A673 (cell line): Measurements from ENCODE around the gene FCER1G. TPM values are rescaled to one million over a fixed set of nuclear protein-coding genes. Genes with fewer than 3 reads are reported as not detected.
A peak's percentile ranks its signal among the peaks of the same experiment; 100 is the strongest.

Experiments
- BruUV-seq: library from RNA; stranded (reverse); fragments of 400-500 nt; replicated peaks from 2 replicates; lab custom pipeline; 2021; lab: Mats Ljungman, UMichigan
- CTCF ChIA-PET: fragments of 300-600 bp; sonication (Branson Sonifier 250); formaldehyde crosslinking; loops from one replicate; lab custom pipeline; 2022; ENCODE audit warnings: antibody characterized with exemption; lab: Charles Lee
- POLR2A ChIA-PET: fragments of 300-600 bp; sonication (Branson Sonifier 250); formaldehyde crosslinking; loops from one replicate; lab custom pipeline; 2022; ENCODE audit warnings: antibody characterized with exemption; ENCODE audit not compliant: low non-redundant PET; lab: Charles Lee
- DNase-seq: peaks from one replicate; pipeline ENCODE4 v3.0.0-alpha.2; 2015; ENCODE audit warnings: low spot score
- H3K27ac ChIP-seq: fragments of 200-600 bp; sonication (generic); 2 replicates; pipeline ENCODE4 v1.5.1; 2016; ENCODE audit warnings: mixed run types, low read depth, mild to moderate bottlenecking, mixed read lengths, antibody characterized with exemption, low read length; ENCODE audit not compliant: poor library complexity, severe bottlenecking
- H3K27me3 ChIP-seq: fragments of 200-600 bp; sonication (generic); replicated peaks from 2 replicates; pipeline ENCODE4 v1.6.1; 2017; ENCODE audit warnings: mixed run types, low read depth, mild to moderate bottlenecking, mixed read lengths, antibody characterized with exemption, low read length; ENCODE audit not compliant: insufficient read depth, poor library complexity
- H3K36me3 ChIP-seq: fragments of 200-600 bp; sonication (generic); 2 replicates; pipeline ENCODE4 v1.6.1; 2016; ENCODE audit warnings: mixed run types, mild to moderate bottlenecking, mixed read lengths, antibody characterized with exemption, low read length; ENCODE audit not compliant: insufficient read depth, poor library complexity, severe bottlenecking
- H3K4me1 ChIP-seq: fragments of 200-600 bp; sonication (generic); 2 replicates; pipeline ENCODE4 v1.6.1; 2017; ENCODE audit warnings: mixed run types, mild to moderate bottlenecking, mixed read lengths, antibody characterized with exemption, low read length; ENCODE audit not compliant: insufficient read depth, poor library complexity, severe bottlenecking
- H3K4me3 ChIP-seq: fragments of 200-600 bp; sonication (generic); 2 replicates; pipeline ENCODE4 v1.5.1; 2016; ENCODE audit warnings: low read depth, mixed run types, mild to moderate bottlenecking, mixed read lengths, low read length; ENCODE audit not compliant: poor library complexity, severe bottlenecking
- H3K9me3 ChIP-seq: fragments of 200-600 bp; sonication (generic); 2 replicates; pipeline ENCODE4 v1.6.1; 2016; ENCODE audit warnings: mixed run types, low read depth, mild to moderate bottlenecking, mixed read lengths, antibody characterized with exemption, low read length; ENCODE audit not compliant: poor library complexity, severe bottlenecking
- EZH2 ChIP-seq: fragments of 200-600 bp; sonication (generic); IDR thresholded peaks from 2 replicates; pipeline ENCODE4 v1.6.1; 2017; ENCODE audit warnings: borderline replicate concordance, low read depth, mild to moderate bottlenecking, mixed read lengths, antibody characterized with exemption, low read length; ENCODE audit not compliant: poor library complexity, severe bottlenecking
- intact Hi-C: fragments of 100-400 bp; cut with micrococcal nuclease; formaldehyde crosslinking; loops from one replicate; pipeline ENCODE4 v1.10.0; 2022; ENCODE audit not compliant: unreplicated experiment
- total RNA-seq: library from RNA; stranded (reverse); gene quantifications from 2 replicates; pipeline ENCODE4 v1.2.3, GENCODE V29; 2021
- TF ChIP-seq, protein P1 (sequence below): fragments of 300-800, 200-600 bp; sonication (generic); conservative IDR thresholded peaks from 2 replicates; pipeline ENCODE4 v1.5.1; 2017; ENCODE audit warnings: low read depth, mild to moderate bottlenecking, antibody characterized with exemption, low read length, moderate library complexity, mixed read lengths

FCER1G gene
- total RNA-seq, 1 experiment from 2014 or later, result 1.5 TPM

DNA sequence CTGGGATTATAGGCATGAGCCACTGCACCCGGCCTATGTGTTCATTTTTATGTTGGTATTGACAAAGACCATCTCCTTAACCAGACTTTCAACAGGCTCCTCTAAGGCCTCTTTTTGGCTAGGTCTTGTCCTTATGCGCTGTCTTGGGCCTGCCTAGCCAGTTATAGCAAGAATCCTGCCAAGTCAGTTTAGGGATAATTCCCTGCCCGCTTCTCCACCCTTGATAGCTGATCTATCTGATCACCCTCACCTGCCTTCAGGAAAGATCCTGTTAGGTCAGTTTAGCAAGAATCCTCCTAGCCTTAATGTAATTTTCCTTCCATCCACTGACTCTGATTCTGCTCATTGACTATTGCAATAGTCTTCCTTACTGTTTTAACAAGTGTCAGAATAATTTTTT, 35.4 kb upstream of the FCER1G start:
- DNase-seq, result no peak
- intact Hi-C loops, result loop anchor here (5.0 kb wide), 1 partner anchor 203 kb away; no protein-coding TSS in a partner anchor
- Histone ChIP-seq H3K4me1 (peaks cover 15% of the 10 kb centered on the region), H3K27me3 (no peaks in the 10 kb centered on the region), H3K36me3 (peaks cover 6% of the 10 kb centered on the region), H3K27ac (no peak overlapping the region), H3K9me3 (no peaks in the 10 kb centered on the region), H3K4me3 (no peak overlapping the region)
- no TSS peak for BruUV-seq
- ChIA-PET POLR2A (no interaction called here), CTCF (no interaction called here)
- TF ChIP-seq EZH2, result no peak
- TF ChIP-seq, protein P1, sequence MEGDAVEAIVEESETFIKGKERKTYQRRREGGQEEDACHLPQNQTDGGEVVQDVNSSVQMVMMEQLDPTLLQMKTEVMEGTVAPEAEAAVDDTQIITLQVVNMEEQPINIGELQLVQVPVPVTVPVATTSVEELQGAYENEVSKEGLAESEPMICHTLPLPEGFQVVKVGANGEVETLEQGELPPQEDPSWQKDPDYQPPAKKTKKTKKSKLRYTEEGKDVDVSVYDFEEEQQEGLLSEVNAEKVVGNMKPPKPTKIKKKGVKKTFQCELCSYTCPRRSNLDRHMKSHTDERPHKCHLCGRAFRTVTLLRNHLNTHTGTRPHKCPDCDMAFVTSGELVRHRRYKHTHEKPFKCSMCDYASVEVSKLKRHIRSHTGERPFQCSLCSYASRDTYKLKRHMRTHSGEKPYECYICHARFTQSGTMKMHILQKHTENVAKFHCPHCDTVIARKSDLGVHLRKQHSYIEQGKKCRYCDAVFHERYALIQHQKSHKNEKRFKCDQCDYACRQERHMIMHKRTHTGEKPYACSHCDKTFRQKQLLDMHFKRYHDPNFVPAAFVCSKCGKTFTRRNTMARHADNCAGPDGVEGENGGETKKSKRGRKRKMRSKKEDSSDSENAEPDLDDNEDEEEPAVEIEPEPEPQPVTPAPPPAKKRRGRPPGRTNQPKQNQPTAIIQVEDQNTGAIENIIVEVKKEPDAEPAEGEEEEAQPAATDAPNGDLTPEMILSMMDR, result no peak

DNA sequence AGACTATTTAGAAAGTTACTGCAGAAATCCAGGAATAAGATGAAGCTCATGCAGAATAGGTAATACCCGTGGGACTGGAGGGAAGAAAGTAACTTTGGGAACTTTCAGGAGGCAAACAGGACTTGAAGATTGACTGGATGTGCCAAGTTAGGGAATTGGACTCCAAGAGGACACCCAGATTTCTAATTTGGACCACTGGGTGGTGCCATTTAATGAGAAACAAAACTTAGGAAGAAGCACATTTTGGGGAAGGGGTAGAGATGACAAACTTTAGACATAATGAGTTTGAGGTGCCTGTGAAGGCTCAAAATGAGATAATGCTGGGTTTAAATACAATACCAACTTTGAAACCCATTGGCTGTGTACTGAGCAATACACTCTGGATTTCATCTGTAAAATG, 34.5 kb upstream of the FCER1G start:
- Histone ChIP-seq H3K27ac (no peak overlapping the region), H3K9me3 (no peaks in the 10 kb centered on the region), H3K27me3 (no peaks in the 10 kb centered on the region), H3K4me3 (no peak overlapping the region), H3K4me1 (peaks cover 20% of the 10 kb centered on the region), H3K36me3 (no peaks in the 10 kb centered on the region)
- TF ChIP-seq EZH2, result no peak
- TF ChIP-seq, protein P1, result peak; percentile 65
- POLR2A ChIA-PET, result no interaction called here
- no TSS peak for BruUV-seq
- CTCF ChIA-PET, result no interaction called here
- intact Hi-C loops, result loop anchor here (5.0 kb wide), 1 partner anchor 202 kb away; no protein-coding TSS in a partner anchor
- DNase-seq, result peak; percentile 71

DNA sequence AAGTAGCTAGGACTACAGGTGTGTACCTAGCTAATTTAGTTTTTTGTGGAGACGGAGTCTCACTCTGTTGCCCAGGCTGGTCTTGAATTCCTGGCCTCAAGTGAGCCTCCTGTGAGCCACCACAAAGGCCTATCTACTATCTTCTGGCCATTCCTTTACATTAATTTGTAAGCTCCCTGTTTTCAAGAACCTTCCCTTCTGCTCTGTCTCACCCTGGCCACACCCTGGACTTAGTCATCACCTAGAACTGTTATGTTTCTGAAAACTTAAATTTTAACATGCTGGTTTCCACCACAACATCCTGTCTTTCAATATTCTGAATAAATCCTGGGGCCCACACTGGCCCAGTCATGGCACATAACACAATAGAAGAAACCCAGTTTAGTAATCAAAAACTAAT, 32.9 kb upstream of the FCER1G start:
- Histone ChIP-seq H3K9me3 (no peaks in the 10 kb centered on the region), H3K27me3 (no peaks in the 10 kb centered on the region), H3K4me3 (no peak overlapping the region), H3K36me3 (no peaks in the 10 kb centered on the region), H3K4me1 (peaks cover 20% of the 10 kb centered on the region), H3K27ac (no peak overlapping the region)
- TF ChIP-seq, protein P1, result no peak
- no peak for TF ChIP-seq EZH2
- POLR2A ChIA-PET, result no interaction called here
- intact Hi-C loops, result loop anchor here (5.0 kb wide), 1 partner anchor 200 kb away; no protein-coding TSS in a partner anchor
- no peak for DNase-seq
- BruUV-seq, result no TSS peak
- CTCF ChIA-PET, result interaction anchor here (0.6 to 1.2 kb wide), 2 partner anchors 43 to 200 kb away, joined by 3 to 7 read pairs; partner anchors contain the start of gene TOMM40L
